Measurements from ENCODE around the gene CFAP57.

DNA sequence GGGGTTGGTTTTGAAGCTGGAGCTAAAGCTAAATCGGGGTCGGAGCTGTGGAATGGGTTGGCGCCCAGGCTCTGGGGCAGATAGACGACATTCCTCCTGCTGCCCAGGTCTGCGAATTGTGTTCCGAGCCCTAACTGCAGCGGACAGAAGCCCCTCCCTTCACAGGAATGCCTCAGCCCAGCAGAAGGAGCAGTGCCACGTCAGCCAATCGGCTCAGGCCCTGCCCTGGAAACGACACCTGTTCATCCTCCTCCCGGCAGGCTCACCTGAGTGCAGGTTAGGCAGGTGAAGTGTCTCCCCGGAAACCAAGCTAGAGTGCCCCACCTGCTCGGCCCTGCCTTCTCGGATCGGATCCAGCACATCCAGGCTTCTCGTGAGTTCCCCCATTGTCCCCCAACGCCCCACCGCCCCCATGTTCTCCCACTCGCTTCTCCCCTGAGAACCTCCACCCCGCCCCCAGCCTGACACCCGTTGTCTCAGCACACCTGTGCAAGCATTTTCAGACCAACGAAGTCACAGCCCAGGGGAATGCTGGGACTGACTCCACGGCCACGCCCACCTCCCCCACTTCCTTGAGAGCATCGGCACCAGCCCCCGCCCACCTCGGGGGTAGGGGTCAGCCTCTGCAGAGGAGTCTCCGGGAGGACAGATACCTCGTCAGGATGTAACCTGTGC lies 98.4 kb downstream of the CFAP57 start:
- no peak for TF ChIP-seq TAF1 (IDR thresholded peaks at IDR 0.05; ENCODE audit: borderline replicate concordance, low read depth, low read length)
- TF ChIP-seq POLR2A (IDR thresholded peaks at IDR 0.05; ENCODE audit: low read depth, low read length) = no peak
